HK-2 (cell line): ENCODE data around the gene MTHFSD.

Experiments
- DNase-seq: peaks from one replicate; pipeline ENCODE4 v3.0.0-alpha.2; 2018; ENCODE audit not compliant: unreplicated experiment

MTHFSD gene

DNA sequence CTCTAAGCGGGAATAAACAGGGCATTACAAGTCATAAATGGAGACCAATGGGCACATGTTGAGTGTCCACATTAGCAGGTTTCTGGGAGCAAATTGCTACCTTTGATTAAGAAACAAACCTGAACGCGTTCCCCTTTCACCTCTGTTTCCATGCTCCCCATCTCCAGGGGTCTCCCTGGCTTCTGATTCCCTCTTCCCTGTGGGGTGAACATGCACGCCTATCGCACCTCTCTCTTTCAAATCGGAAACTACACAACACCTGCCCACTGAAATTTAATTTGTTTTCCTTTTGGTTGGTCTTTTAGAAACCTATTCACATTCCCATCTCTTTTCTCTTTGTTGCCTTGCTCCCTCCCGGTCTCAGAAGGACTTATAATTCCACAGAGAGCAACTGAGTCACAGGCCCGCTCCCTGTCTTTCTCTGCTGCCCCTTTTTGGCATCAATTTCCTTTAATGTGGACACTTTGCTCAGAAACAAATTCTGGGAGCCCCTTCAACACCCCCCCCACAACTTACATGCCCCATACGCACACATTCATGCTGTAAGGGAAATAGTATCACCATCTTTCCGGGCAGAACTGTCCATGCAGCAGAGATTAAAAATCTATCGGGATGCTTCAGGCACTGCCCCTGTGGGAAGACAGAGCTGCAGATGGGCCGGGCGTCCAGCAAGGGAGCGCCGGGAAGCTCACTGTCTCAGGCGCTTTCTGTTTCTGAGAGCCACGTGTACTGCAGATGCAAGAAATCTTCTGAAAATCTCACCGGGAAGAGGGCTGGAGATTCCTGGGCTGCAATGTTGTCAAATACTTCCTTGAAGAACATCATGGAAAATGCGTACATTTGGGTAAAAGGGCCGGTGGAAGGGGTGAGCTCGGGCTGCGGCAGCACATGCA, 51.9 kb downstream of the MTHFSD start:
- DNase-seq: no peak

DNA sequence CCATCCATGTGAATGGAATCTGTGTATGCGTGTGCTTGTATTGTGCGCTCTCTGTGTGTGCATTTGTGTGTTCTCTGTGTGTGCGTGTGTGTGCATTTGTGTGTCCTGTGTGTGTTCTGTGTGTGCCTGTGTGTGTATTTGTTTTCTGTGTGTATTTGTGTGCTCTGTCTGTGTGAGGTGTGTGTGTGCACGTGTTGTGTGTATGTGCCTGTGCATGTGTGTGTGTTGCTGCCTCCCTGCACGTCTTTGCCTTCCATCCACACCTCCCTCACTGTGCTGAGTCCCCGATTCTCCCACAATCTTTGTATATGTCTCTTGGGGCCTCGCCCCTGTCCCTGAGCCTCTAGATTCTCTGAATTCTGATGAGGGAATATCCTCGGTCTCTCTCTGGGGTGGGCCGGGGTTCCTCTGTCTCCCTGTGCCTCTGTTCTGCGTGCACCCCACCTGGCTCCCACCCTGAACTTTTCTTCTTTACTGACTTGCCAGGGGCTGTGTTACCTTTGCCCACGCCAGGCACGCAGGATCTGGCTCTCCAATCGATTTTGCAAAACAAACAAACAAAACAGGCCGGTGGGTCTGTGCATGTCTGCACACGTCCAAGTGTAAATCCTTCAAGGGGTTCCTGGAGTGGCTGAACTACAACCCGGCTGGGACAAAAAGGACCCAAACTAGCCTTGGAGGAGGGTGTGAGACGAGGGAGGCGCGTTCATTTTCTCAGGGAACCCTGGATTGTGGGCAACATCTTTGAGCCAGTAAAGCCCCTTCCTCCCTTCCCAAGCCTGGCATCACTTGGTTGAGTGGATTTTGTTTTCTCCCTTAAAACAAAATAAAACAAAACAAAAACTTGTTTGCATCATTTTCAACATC, 52.8 kb downstream of the MTHFSD start:
- DNase-seq: no peak

- DNase-seq: no peak
These were observed 54.1 kb downstream of the MTHFSD start for GRCh38 chr16:86500708-86501510.

DNA sequence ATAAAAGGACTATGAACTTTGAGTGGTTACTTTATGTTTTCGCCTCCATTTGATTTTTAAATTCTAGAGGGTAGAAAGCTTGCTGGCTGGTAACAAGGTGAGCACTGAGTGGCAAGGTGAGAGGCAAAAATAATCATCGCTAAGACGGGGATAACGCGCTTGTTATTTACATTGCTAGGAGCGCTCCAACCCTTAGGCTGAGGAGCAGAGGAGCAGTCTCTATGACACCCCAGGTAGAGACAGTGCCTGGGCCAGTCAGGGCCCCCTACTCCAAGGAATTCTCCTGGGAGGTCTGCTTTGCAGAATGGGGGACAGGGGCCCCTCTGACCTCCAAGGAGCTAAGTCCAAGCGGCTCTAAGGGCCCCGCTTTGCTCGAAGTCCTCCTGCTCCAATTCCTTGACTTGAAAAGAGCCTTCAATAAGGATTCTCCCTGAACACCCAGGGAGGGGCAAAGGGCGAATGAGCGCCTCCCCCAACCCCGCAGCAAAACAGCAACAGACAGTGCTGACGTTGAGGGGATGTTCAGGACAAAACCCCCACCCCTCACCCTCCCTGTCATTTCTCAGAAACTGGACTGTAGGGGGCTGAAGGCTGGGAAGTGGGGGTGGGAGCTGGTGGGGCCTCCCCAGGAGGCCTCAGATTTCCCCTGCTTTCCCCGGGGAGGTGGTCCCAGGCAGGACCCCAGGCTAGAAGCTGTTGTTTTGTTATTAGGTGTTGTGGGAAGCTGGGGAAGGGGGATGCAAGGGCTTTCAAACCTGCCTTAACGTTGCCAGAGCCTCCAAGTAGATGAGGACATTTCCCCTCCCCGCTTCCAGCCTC, 54.9 kb downstream of the MTHFSD start:
- no peak for DNase-seq

GRCh38 chr16:86499440-86499786, 55.6 kb downstream of the MTHFSD start:
- no peak for DNase-seq

DNA sequence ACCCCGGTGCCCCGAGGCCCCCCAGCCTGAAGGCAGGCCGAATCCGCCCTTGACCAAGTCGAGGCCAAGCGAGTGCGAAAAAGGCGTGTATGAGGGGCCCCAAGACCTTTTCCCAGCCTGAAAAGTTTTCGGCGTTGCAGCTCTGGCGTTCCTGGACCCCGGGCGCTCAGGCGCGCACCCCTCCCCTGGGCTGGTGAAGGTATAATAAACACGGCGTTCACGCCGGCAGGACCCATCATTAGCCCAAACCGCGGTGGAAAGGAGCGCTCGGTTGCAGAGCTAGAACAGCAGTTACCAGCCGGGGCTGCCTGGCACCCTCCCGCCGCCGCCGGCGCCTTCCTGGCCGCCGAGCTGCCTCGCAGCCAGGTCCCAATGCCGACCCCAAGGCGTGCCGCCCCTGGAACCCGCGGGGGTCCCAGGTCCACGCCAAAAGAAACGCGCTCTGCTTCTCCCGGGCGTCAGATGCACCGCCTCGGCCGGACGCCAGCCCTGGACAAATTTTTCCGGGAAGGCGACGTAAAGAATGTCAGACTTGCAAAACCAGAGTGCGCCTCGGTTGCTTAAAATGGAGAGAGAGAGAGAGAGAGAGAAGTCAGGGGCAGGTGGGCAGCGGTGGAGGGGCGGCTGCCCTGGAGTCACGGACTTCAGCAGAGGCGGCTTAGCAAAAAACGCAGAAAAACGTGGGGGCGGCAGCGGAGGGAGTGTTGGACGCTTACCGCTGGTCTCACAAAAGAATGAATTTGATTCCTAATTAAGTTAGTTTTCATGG, 56.2 kb downstream of the MTHFSD start:
- no peak for DNase-seq

DNA sequence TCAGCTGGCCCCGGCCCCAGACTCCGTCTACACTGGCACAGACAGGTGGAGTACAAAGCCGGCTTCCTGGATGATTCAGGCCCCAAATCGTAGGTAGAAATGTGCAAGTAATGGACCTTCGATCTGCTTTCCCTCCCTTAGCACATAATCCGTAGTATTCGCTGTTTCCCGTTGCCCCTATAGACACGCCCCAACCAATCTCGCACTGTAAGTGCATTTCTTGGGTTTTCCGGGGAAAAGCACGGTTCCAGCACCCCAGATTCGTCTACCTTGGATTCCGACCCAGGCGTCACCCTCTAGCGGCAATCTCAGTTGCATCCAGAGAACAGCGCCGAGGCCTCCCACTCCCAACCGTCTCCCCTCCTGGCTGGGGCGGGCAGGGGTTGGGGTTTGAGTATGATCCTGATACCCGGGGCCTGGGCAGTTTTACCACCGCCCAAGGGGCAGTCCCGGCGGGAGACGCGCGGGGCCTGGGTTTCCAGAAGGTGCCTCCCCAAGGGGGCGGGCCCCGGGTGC, 56.8 kb downstream of the MTHFSD start:
- no peak for DNase-seq

DNA sequence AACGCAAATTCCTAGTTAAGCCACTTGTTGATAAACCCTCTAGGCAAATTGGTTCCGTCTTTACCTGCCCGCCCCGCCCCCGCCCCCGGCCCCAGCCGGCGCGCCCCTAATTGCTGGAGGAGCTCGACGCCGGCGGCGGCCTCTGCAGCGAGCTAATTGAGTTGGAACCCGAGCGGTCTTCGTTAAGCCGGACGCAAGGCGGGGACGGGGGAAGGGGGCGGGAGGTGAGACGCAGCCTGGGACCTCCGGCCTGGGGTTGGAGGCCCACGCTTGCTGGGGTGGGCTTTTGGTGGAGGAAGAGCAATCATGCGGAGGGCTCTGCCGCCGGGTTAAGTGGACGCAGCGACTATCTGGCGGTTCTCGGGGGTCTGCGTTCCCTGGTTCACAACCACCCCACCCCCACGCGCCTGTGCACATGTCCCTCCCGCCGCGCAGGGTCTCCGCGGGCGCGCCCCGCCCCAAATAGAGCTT, 57.4 kb downstream of the MTHFSD start:
- no peak for DNase-seq

GRCh38 chr16:86496929-86497461, 58.0 kb downstream of the MTHFSD start:
- no peak for DNase-seq

DNA sequence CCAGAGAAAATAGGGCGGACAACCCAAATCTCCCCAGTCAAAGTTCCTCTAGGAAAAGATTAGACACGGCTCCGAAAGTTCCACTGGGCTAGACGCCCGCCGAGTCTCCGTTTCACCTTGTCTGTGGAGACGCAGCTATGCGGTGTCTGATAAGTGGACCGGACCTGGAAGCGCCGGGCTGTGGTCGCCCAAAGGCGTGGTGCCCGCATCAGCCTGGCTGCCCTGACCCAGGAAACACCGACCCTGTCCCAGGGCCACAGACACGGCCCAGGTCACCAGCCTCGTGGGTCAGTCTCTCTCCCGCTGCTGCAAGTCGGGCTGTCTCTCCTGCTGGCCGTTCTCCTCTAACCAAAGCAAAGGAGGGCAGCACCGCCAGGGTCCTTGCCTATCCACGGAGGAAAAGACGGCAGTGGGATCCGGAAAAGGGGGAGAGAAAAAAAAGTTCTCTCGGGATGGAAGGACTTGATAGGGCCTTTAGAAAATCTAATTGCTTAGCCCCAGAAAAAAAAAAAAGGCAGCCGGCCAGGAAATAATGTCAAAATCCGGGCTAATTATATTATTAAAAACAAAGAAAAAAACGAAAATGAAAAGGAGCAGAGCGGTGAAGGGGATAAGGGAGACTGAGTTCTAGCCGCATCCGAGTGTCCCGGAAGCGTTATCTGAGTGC, 58.6 kb downstream of the MTHFSD start:
- DNase-seq: no peak

DNA sequence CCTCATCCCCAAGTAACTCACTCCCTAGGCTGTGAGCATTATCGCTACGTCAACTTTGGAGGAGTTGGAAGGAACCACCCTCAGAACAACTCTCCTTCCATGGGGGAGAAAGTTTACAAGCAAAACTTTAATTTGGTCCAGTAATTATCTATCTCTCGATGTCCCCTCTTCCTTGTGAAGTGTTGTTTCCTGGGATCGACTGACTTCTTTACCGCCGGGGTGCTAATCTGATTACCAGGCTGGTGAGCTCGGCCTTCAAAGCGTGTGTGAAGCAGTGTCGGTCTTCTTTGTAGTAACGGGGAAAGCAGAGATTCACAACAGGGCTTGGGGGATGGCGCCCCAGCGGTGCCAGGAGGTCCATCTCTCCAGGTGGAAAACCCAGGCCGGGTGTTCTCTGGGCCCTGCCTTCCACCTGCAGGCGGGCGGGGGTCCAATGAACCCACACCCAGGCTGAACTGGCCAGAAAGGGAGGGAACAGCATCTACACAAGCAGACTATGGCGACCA, 59.2 kb downstream of the MTHFSD start:
- DNase-seq: no peak

- no peak for DNase-seq
These were observed 59.7 kb downstream of the MTHFSD start for GRCh38 chr16:86495357-86495701.

GRCh38 chr16:86494565-86495356, 60.3 kb downstream of the MTHFSD start:
- no peak for DNase-seq

DNA sequence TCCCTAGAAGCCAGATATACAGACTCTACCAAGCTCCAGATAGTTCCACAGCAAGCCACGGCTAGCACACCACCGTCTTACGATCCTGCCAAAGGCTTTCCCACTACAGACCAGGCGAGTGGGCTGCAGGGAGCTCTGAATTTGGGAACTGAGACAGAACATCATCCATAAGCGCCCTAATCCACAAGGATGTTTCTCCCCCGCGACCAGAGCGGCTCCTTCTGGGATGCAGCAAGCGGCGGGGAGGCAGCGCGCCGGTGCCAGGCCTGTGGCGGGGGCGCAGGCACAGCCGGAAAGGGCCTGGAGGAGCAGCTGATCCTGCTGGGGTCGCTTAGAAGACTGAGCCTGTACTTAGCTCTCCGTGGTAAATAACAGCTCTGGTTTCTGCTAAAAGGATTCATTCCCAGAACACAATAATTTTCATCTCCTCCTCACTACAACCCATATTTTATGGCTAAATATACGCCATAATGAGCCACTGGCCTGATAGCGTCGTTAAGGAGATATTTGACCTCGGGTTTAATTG, 60.9 kb downstream of the MTHFSD start:
- DNase-seq: no peak

DNA sequence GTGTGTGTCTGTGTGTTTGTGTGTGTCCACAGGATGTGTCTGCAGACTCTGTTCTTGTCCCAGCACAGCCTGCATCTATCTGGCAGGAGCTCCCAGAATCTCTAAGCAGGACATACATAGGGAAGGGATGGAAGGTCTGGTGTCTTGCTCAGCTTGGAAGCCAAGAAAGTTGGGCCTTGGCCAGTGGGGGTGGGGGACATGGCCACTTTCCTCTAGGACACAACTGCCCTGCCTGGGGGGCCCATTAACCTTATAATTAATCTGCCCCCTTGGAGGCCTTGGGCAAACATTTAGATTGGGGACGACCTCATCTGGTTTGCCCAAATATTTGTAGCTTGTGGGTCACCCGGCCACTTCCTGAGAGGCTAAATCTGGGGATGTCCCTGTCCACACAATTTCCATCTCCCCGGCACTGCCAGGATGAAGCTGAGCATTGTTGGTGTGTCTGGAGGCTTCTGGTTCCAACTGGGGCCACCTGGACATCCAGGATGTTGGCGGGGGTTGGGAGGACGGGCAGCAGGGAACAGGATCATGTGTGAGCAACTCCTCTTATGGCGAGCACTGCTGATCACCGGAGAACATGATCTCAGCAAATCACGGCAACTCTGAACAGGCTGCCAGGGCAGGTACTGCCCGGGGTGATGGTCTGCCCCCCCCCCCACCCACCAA, 61.9 kb downstream of the MTHFSD start:
- no peak for DNase-seq

DNA sequence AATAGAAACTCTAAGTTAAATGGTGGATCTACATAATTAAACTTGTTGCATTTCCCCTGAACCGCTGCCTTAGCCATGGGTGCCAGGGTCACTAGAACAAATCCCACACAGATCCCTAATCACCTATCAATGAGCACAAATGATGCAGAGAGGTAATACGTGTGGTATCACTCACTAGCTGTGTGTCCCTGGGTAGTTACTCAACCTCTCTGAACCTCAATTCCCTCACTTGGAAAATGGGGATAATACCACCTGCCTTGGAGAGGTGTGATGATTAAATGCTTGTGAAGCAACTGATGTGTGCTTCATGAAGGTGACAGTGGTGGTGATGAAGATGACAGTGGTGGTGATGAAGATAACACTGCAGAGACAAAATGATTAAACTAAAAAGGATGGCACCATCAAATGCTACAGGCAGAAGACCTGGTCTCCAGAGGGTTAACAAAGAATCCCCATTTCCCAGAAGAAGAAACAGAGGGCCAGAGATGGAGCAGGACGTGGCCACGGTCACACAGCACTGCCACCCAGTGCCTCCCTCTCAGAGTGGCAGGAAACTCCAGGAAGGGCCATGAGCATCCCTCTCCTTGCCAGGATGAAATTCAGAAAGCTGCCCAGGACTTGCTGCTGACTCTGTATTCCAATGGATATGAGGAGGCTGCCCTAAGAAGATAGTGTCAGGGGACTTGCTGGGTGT, 62.6 kb downstream of the MTHFSD start:
- no peak for DNase-seq

DNA sequence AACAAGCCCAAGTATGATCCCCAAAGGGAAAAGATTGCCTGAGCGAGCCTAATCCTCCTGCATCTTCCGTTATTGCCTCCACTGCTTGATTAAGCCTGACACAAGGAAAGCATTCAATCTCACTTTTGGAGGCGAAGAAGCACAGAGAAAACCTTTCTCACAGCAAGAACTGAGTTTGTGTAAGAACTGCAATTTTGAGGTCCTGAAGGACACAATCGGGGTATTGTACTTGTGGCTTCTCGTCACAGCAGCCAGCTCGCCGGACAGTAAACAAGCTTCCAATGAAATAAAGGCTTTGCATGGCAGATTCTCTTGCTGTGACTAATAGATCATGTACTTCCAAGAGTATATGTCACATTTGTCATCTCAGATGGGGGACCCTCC, 63.4 kb downstream of the MTHFSD start:
- DNase-seq: no peak
